ENCODE data around the gene CDKN1C. TPM values are rescaled to one million over a fixed set of nuclear protein-coding genes. Genes with fewer than 3 reads are reported as not detected.
A peak's percentile ranks its signal among the peaks of the same experiment; 100 is the strongest.

CDKN1C gene
- polyA plus RNA-seq (2012; ENCODE audit: missing spikeins), result not detected

DNA sequence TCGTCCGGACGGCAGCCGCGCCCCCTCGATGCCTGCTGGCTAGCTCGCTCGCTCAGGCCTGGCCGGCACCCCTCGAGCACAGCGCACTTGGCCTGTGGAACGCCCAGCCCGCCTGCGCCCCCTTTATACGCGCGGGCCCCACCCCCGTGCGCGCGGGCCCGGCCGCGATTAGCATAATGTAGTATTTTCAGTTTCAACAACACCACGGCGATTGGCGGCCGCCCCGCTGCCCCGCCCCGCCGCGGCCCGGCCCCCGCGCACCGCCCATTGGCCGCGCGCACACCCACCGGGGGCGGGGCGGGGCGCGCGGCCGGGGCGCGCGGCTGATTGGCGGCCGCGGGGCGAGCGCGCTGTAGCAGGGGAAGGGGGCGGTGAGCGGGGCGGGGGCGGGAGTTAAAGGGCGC lies at the start of gene CDKN1C:
TSS of gene CDKN1C (minus strand) at position 98 of the 404 bp plus-strand sequence. CDS start 319 bp downstream, outside the sequence.
- FAIRE-seq (peak; percentile 81), DNase-seq (ENCODE audit: insufficient read length) (peak; percentile 89)
- TF ChIP-seq POLR2A (IDR thresholded peaks at IDR 0.05; ENCODE audit: low read depth, low read length) (no peak), POLR2AphosphoS5 (IDR thresholded peaks at IDR 0.05; ENCODE audit: low read depth, low read length) (no peak)

DNA sequence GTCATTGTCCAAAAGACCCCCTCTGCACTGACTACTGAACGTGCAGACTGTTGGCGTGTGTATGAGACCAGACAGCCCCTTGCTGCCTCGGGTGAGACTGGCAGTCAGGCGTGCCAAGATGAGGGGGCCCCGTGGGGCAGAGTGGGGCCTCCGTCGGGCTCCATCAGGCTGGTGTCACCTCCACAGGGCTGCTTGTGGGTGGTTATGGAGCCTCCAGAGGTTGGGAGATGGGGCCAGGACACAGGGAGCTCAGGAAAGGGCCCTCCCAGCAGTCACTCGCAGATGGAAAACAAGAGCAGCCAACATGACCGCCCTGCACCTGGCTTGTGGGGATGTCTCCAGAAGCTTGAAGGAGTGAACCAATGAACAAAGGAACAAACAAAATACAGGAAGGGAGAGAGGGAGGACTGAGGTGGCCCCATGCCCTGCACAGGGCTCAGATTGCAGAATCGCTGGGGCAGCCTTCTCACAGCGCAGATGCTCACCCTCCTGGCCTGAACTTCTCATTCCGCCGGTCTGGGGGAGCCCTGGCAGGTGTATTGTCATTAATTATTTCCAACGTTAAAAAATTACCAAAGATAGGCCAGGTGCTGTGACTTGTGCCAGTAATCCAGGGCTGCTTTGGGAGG lies 49.1 kb upstream of the CDKN1C start:
- TF ChIP-seq POLR2A (IDR thresholded peaks at IDR 0.05; ENCODE audit: low read depth, low read length) (no peak), TAF1 (IDR thresholded peaks at IDR 0.05; ENCODE audit: borderline replicate concordance, low read depth, low read length) (no peak)

DNA sequence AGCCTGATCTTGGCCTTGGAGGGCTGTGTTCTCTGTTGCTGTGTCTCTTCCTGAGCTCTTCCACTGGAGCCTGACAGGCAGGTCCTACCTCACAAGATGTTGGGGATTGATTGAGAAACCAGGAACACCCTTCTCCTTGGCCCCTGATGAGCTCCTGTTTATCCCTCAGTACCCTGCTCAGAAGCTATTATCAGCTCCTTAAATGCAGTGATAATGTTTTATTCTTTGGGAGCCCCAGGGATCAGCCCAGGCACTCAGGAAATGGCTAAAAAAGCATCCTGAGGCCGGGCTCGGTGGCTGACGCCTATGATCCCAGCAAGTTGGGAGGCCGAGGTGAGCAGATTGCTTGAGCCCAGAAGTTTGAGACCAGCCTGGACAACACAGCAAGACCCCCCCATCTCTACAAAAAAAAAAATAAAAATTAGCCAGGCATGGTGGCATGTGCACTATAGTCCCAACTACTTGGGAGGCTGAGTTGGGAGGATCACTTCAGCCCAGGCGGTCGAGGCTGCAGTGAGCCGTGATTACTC lies 48.5 kb upstream of the CDKN1C start:
- no peak for TF ChIP-seq POLR2A (IDR thresholded peaks at IDR 0.05; ENCODE audit: low read depth, low read length)
- no peak for TF ChIP-seq POLR2AphosphoS5 (IDR thresholded peaks at IDR 0.05; ENCODE audit: low read depth, low read length)
- TF ChIP-seq TAF1 (IDR thresholded peaks at IDR 0.05; ENCODE audit: borderline replicate concordance, low read depth, low read length), result no peak
- no peak for DNase-seq (ENCODE audit: insufficient read length)
- FAIRE-seq, result no peak

More for the DNA sequence above, 49.1 kb upstream of the CDKN1C start:
- DNase-seq (ENCODE audit: insufficient read length) (no peak), FAIRE-seq (no peak)

DNA sequence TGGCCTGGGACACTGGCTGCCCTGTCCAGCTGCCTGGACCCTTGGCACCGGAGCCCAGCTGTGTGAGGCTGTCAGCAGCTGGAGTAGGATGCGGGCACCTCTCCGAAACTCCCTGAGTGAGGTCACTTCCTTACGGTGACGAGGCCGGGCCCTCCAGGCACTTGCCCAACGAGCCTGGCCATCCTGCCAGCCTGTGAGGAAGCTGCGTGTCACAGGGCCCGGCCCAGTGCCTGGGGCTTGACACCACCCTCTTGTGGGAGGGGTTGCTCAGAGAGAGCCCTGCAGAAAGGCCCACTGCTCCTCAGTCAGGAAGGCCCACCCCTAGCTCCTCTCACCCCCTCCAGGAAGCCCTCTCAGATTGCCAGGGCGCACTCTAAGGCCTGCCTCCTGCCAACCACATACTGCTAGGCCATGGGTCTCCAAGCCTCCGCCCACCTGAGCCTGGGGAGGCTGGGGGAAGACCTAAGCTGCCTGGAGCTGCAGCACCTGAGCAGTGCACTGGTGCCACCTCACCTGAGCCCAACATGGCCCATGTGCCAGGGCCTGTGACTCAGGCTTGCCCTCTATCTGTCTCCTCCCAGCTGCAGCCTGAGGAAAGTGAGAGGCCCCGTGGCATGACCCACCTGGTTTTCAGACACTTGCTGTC lies 47.9 kb upstream of the CDKN1C start:
- DNase-seq (ENCODE audit: insufficient read length) (no peak), FAIRE-seq (no peak)
- TF ChIP-seq POLR2AphosphoS5 (IDR thresholded peaks at IDR 0.05; ENCODE audit: low read depth, low read length) (no peak), POLR2A (IDR thresholded peaks at IDR 0.05; ENCODE audit: low read depth, low read length) (no peak), TAF1 (IDR thresholded peaks at IDR 0.05; ENCODE audit: borderline replicate concordance, low read depth, low read length) (no peak)

DNA sequence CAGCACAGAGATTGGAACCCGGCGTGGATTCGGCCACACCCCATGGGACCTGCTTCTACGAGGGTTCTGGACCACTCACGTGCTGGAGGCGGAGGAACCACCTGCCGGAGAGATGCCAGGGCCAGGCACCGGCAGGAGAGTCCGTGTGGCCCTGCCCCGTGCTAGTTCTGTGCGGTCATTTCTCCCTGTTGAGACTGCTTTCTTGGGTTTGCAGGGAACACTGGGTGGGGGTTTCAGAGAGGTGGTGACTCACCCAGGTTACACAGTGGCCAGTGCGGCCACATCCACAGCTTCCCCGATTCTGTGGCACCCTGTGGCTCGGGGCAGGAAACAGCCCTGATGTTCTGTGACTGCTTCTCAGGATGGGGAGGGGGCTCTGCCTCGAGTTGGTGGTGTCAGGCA lies 47.3 kb upstream of the CDKN1C start:
- DNase-seq (ENCODE audit: insufficient read length) (no peak), FAIRE-seq (no peak)
- no peak for TF ChIP-seq POLR2A (IDR thresholded peaks at IDR 0.05; ENCODE audit: low read depth, low read length)
- no peak for TF ChIP-seq TAF1 (IDR thresholded peaks at IDR 0.05; ENCODE audit: borderline replicate concordance, low read depth, low read length)
- no peak for TF ChIP-seq POLR2AphosphoS5 (IDR thresholded peaks at IDR 0.05; ENCODE audit: low read depth, low read length)

DNA sequence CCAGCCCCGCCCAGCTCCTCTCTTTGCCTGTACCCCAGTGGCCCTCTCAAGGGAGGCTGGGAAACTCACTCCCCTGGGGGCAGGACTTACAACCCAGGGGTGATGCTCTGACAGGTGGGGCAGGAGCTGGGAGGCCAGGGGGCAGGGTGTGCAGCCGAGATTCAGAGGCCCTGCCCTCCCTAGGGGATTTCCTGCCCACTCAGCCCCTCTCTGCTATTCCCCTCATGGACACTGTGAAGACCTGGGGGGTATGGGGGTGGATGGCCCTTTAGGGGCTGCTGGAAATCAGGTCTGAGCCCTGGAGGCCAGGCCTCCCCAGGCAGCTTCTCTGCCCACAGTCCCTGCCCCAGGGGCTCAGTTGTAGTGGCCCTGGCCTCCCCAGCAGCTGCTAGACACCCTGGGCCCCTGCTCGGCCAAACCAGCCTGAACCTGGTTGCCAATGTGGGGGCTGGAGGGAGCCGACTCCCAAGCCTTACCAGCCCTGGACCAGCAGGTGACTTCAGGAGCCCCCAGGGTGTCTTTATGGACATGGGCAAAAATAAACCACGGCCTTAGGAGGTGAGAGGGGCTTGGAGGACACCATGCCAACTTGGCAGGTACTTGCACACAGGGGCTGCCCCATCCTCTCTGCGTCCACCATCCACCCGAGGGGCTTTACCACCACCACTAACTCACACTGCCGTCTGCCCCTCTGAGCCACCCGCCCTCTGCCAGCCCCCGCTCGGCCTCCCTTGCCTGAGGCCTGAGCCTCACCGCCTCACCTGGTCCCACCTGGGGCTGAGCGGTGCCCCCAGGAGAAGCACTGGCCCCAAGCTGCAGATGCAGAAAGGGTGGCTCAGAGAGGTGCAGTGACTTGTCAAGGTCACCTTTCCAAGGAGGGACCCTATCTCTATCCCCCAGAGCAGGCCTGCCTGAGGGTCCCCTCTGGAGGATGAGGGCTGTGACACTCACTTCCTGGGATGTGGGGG lies 46.5 kb upstream of the CDKN1C start:
- TF ChIP-seq TAF1 (IDR thresholded peaks at IDR 0.05; ENCODE audit: borderline replicate concordance, low read depth, low read length), result no peak
- no peak for TF ChIP-seq POLR2A (IDR thresholded peaks at IDR 0.05; ENCODE audit: low read depth, low read length)
- TF ChIP-seq POLR2AphosphoS5 (IDR thresholded peaks at IDR 0.05; ENCODE audit: low read depth, low read length), result no peak
- FAIRE-seq, result no peak
- DNase-seq (ENCODE audit: insufficient read length), result no peak

DNA sequence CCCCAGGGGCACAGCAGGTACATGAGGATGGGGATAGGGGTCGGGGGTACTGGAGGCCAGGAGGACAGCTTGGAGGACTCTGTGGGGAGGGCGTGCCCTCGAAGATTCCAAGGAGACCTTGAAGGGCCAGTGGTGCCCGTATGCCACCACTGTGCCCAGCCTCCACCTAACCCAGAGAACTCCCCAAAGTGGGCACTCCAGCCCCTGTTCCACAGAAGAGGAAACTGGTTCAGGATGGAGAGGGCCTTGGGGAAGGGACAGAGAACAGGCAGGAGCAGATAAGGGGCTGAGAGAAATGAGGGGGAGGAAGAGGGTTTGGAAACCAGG lies 45.8 kb upstream of the CDKN1C start:
- TF ChIP-seq TAF1 (IDR thresholded peaks at IDR 0.05; ENCODE audit: borderline replicate concordance, low read depth, low read length) (no peak), POLR2A (IDR thresholded peaks at IDR 0.05; ENCODE audit: low read depth, low read length) (no peak), POLR2AphosphoS5 (IDR thresholded peaks at IDR 0.05; ENCODE audit: low read depth, low read length) (no peak)
- no peak for FAIRE-seq
- DNase-seq (ENCODE audit: insufficient read length), result no peak

DNA sequence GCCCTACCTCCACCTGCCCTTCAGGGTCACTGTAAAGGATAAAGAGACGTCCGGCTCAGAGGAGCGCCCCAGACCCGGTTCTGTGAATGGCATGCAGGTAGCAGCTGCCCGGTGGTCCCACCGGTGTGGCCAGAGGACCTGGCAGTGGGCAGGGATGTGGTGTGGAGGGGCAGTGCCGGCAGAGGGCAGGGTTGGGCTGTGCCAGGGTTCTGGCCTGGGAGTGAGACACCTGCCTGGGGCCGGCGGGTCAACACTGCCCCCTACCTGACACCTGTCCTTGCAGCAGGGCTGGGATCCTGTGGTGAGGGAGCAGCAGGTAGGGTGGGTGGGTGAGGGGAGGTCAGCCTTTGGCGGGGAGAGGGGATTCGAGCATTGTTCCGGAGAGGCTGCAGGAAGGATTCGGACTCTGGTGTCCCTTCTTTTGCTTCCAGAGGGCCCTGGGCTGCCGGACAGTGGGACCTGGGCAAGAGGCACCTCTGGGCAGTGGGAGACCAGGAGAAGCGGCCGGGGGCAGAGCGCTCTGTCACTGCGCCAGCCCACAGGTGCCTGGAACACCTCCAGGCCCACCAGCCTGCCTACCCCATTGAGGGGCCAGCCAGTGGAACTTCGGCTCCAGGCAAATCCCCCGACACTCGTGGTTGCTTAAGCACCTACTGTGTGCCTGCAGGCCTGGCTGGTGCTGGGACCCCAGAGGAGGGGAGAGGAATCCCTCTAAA lies 45.3 kb upstream of the CDKN1C start:
- TF ChIP-seq TAF1 (IDR thresholded peaks at IDR 0.05; ENCODE audit: borderline replicate concordance, low read depth, low read length) (no peak), POLR2AphosphoS5 (IDR thresholded peaks at IDR 0.05; ENCODE audit: low read depth, low read length) (no peak), POLR2A (IDR thresholded peaks at IDR 0.05; ENCODE audit: low read depth, low read length) (no peak)
- DNase-seq (ENCODE audit: insufficient read length) (no peak), FAIRE-seq (peak; percentile 93)

DNA sequence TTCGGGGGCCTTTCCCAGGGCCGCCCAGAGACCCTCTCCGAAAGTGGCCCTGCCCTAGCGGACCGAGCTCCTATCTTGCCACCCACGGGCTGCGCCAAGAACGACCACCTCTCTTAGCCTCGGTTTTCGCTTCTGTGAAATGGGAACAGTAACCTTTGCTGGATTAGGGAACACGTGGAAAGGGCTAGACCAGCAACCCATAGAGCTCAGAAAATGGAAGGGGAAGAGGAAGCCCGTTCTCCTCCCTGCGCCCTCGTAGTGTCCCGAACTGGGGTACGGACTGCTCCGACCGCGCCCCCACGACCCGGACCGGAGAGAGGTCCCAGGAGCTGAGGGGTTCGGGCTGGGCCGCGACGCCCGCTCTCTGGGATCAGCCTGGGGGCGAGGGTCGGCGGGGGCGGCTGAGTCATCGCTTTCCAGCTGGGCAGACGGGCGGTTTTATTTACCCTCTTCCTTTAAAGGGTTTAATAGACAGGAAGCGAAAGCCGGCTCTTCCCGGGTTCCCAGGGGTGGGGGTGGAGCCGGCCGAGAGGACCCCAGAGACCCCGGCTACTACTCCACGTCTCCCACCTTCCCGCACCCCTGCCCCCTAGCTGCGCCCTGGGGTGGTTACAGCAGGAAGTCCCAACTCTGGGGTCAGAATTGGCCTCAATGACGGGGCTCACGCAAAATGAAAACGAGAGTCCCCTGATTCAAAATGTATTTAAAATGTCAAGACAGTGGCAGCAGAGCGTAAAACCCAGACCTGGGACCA lies 44.6 kb upstream of the CDKN1C start:
- TF ChIP-seq POLR2A (IDR thresholded peaks at IDR 0.05; ENCODE audit: low read depth, low read length), result no peak
- no peak for TF ChIP-seq POLR2AphosphoS5 (IDR thresholded peaks at IDR 0.05; ENCODE audit: low read depth, low read length)
- FAIRE-seq (peak; percentile 53), DNase-seq (ENCODE audit: insufficient read length) (no peak)

DNA sequence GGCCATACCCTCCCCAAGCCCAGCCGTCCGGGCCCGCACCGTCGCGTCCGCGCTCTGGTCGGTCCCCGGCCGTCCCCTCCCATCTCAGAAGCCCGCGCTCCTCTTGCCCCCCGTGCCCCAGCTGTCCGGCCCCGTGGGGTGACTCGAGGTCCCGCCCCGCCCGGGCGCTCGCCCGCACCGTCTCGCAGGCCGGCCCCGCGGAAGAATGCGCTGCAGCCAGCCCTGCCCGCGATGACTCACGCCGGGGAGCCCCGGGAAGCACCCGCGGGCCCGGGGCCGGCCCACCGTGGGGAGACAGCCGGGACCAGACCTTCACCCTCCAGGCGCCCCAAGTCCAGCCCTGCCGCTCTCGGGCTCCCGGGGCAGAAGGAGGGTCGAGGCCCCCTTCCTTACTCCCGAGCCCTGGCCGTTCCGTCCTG lies 44.0 kb upstream of the CDKN1C start:
- TF ChIP-seq POLR2A (IDR thresholded peaks at IDR 0.05; ENCODE audit: low read depth, low read length) (no peak), TAF1 (IDR thresholded peaks at IDR 0.05; ENCODE audit: borderline replicate concordance, low read depth, low read length) (no peak), POLR2AphosphoS5 (IDR thresholded peaks at IDR 0.05; ENCODE audit: low read depth, low read length) (no peak)
- no peak for DNase-seq (ENCODE audit: insufficient read length)
- FAIRE-seq, result no peak
